Natural killer cell treated with Interleukin-12 subunit alpha and Interleukin-12 subunit beta and Interleukin-15 and Interleukin-18, amount 100 ng/mL, for 72 hours (primary cell): ENCODE data around the gene PRMT5. TPM values are rescaled to one million over a fixed set of nuclear protein-coding genes. Genes with fewer than 3 reads are reported as not detected.

ENCODE experiments used
- ATAC-seq, 2 donors: fragments of 150-1000 bp; cut with Tn5 transposase in 1 of 2; sonication (Bioruptor Pico), chemical (Tn5 transposase) in 1 of 2; 2 replicates each; pipeline ENCODE4 v1.10.0; 2021
- DNase-seq: peaks from one replicate; pipeline ENCODE4 v3.0.0; 2022; ENCODE audit warnings: low spot score
- H3K27ac Mint-ChIP-seq, 2 donors: 1 replicate in 1 of 2; 2 replicates in 1 of 2; pipeline ENCODE4 v1.8.0; 2022; ENCODE audit warnings: mixed read lengths in 2 of 2, mild to moderate bottlenecking in 1 of 2, moderate library complexity in 1 of 2
- H3K27me3 Mint-ChIP-seq, 2 donors: 1 replicate in 1 of 2; 2 replicates in 1 of 2; pipeline ENCODE4 v1.8.0; 2022; ENCODE audit warnings: mixed read lengths in 2 of 2
- H3K36me3 Mint-ChIP-seq: one replicate; pipeline ENCODE4 v1.8.0; 2022; ENCODE audit warnings: mixed read lengths
- H3K4me1 Mint-ChIP-seq, 2 donors: 1 replicate in 1 of 2; 2 replicates in 1 of 2; pipeline ENCODE4 v1.8.0; 2022; ENCODE audit warnings: low read depth in 2 of 2, mixed read lengths in 2 of 2, mild to moderate bottlenecking in 1 of 2
- H3K4me3 Mint-ChIP-seq: one replicate; pipeline ENCODE4 v1.8.0; 2022; ENCODE audit warnings: mixed read lengths
- H3K9me3 Mint-ChIP-seq: 2 replicates; pipeline ENCODE4 v1.8.0; 2022; ENCODE audit warnings: mixed read lengths
- total RNA-seq, 2 donors: library from RNA; stranded (reverse); gene quantifications; one replicate each; pipeline ENCODE4 v1.2.3, GENCODE V29; 2022

The PRMT5 gene
- total RNA-seq, 2 donors from 2014 or later = 108 to 171 TPM

GRCh38 chr14:22884738-22885523, 44.2 kb downstream of the PRMT5 start:
- Mint-ChIP-seq H3K4me1 (peaks cover 31 to 37% of the 10 kb centered on the region in 2 donors), H3K4me3 (no peak overlapping the region), H3K36me3 (no peaks in the 10 kb centered on the region), H3K27ac (no peak overlapping the region), H3K27me3 (peaks cover 0 to 3% of the 10 kb centered on the region in 2 donors), H3K9me3 (no peaks in the 10 kb centered on the region)
- ATAC-seq (no peak), DNase-seq (no peak)

GRCh38 chr14:22884076-22884737, 45.0 kb downstream of the PRMT5 start:
- Mint-ChIP-seq H3K27me3 (peaks cover 0 to 3% of the 10 kb centered on the region in 2 donors), H3K4me1 (peaks cover 28 to 33% of the 10 kb centered on the region in 2 donors), H3K9me3 (no peaks in the 10 kb centered on the region), H3K27ac (peak overlapping the region in 1 of 2 donors; percentile 1), H3K36me3 (no peaks in the 10 kb centered on the region), H3K4me3 (no peak overlapping the region)
- ATAC-seq (no peak), DNase-seq (no peak)

- peak within 1 kb of the TSS; percentile 34 to 54 for H3K27ac Mint-ChIP-seq
- no peak for ATAC-seq
These were observed 45.8 kb downstream of the PRMT5 start, which contains the start of gene REM2 for GRCh38 chr14:22883173-22883976. Gene REM2, plus strand, starts transcription at chr14:22883222. Its CDS starts 66 bp downstream, at chr14:22883288.

GRCh38 chr14:22882529-22883172, 46.5 kb downstream of the PRMT5 start:
- no peaks in the 10 kb centered on the region for H3K9me3 Mint-ChIP-seq
- ATAC-seq = no peak
- H3K4me1 Mint-ChIP-seq = peaks cover 28% of the 10 kb centered on the region in 2 donors
- H3K4me3 Mint-ChIP-seq = no peak overlapping the region
- H3K27me3 Mint-ChIP-seq = peaks cover 0 to 3% of the 10 kb centered on the region in 2 donors
- no peak for DNase-seq
- no peaks in the 10 kb centered on the region for H3K36me3 Mint-ChIP-seq
- peak overlapping the region in 1 of 2 donors; percentile 54 for H3K27ac Mint-ChIP-seq

More at GRCh38 chr14:22883173-22883976, 45.8 kb downstream of the PRMT5 start, which contains the start of gene REM2:
- Mint-ChIP-seq H3K36me3 (no peaks in the 10 kb centered on the region), H3K9me3 (no peaks in the 10 kb centered on the region), H3K27me3 (peaks cover 0 to 3% of the 10 kb centered on the region in 2 donors), H3K4me1 (peaks cover 28 to 33% of the 10 kb centered on the region in 2 donors), H3K4me3 (no peak within 1 kb of the TSS)
- DNase-seq = no peak

GRCh38 chr14:22882064-22882463, 47.1 kb downstream of the PRMT5 start:
- Mint-ChIP-seq H3K4me1 (peaks cover 22 to 23% of the 10 kb centered on the region in 2 donors), H3K9me3 (no peaks in the 10 kb centered on the region), H3K27me3 (peaks cover 0 to 3% of the 10 kb centered on the region in 2 donors), H3K36me3 (no peaks in the 10 kb centered on the region), H3K4me3 (no peak overlapping the region), H3K27ac (peak overlapping the region in 1 of 2 donors; percentile 34)
- ATAC-seq (no peak), DNase-seq (no peak)

GRCh38 chr14:22878271-22879246, 50.6 kb downstream of the PRMT5 start:
- Mint-ChIP-seq H3K4me1 (peaks cover 8 to 14% of the 10 kb centered on the region in 2 donors), H3K27ac (peak overlapping the region; percentile 20 to 21), H3K36me3 (no peaks in the 10 kb centered on the region), H3K9me3 (no peaks in the 10 kb centered on the region), H3K27me3 (no peaks in the 10 kb centered on the region), H3K4me3 (no peak overlapping the region)
- DNase-seq = no peak
- peak in 1 of 2 donors; percentile 4 for ATAC-seq

GRCh38 chr14:22877000-22877501, 52.1 kb downstream of the PRMT5 start:
- no peak overlapping the region for H3K27ac Mint-ChIP-seq
- H3K4me1 Mint-ChIP-seq = peaks cover 12 to 19% of the 10 kb centered on the region in 2 donors
- H3K9me3 Mint-ChIP-seq = no peaks in the 10 kb centered on the region
- no peak overlapping the region for H3K4me3 Mint-ChIP-seq
- ATAC-seq (no peak), DNase-seq (no peak)
- no peaks in the 10 kb centered on the region for H3K27me3 Mint-ChIP-seq
- peaks cover 4% of the 10 kb centered on the region for H3K36me3 Mint-ChIP-seq

GRCh38 chr14:22875748-22876319, 53.3 kb downstream of the PRMT5 start:
- Mint-ChIP-seq H3K36me3 (peaks cover 4% of the 10 kb centered on the region), H3K9me3 (no peaks in the 10 kb centered on the region), H3K27ac (no peak overlapping the region), H3K27me3 (no peaks in the 10 kb centered on the region), H3K4me1 (peaks cover 14 to 22% of the 10 kb centered on the region in 2 donors), H3K4me3 (no peak overlapping the region)
- ATAC-seq (no peak), DNase-seq (no peak)

- H3K4me1 Mint-ChIP-seq = peaks cover 18 to 24% of the 10 kb centered on the region in 2 donors
- H3K27me3 Mint-ChIP-seq = no peaks in the 10 kb centered on the region
- H3K36me3 Mint-ChIP-seq = peaks cover 4% of the 10 kb centered on the region
- DNase-seq (no peak), ATAC-seq (no peak)
- H3K27ac Mint-ChIP-seq = no peak overlapping the region
- H3K4me3 Mint-ChIP-seq = no peak overlapping the region
- H3K9me3 Mint-ChIP-seq = no peaks in the 10 kb centered on the region
These were observed 54.0 kb downstream of the PRMT5 start for GRCh38 chr14:22875003-22875747.

- no peaks in the 10 kb centered on the region for H3K27me3 Mint-ChIP-seq
- peak overlapping the region; percentile 90 for H3K4me3 Mint-ChIP-seq
- peaks cover 18 to 21% of the 10 kb centered on the region in 2 donors for H3K4me1 Mint-ChIP-seq
- H3K9me3 Mint-ChIP-seq = no peaks in the 10 kb centered on the region
- DNase-seq = no peak
- ATAC-seq = no peak
- H3K36me3 Mint-ChIP-seq = peaks cover 4% of the 10 kb centered on the region
- H3K27ac Mint-ChIP-seq = peak overlapping the region; percentile 95 to 97
These were observed 56.2 kb downstream of the PRMT5 start for GRCh38 chr14:22872833-22873520.
